HepG2 (cell line): ENCODE measurements around the gene CTRB2. TPM values are rescaled to one million over a fixed set of nuclear protein-coding genes. Genes with fewer than 3 reads are reported as not detected.

ENCODE experiments used
- ATM ChIP-seq: fragments of 450-650 bp; IDR thresholded peaks from 2 replicates; pipeline ENCODE4 v1.7.1; 2017; ENCODE audit warnings: mild to moderate bottlenecking, borderline replicate concordance
- BATF2 ChIP-seq: sonication (generic); formaldehyde crosslinking; IDR thresholded peaks from 2 replicates; pipeline ENCODE4 v1.8.0; 2022; ENCODE audit warnings: mild to moderate bottlenecking, missing genetic modification reagents, moderate library complexity
- E2F1 ChIP-seq: sonication (generic); formaldehyde crosslinking; IDR thresholded peaks from 2 replicates; pipeline ENCODE4 v1.5.0; 2020; ENCODE audit warnings: missing genetic modification reagents
- EEA1 ChIP-seq: sonication (generic); formaldehyde crosslinking; IDR thresholded peaks from 2 replicates; pipeline ENCODE4 v1.5.1; 2020; ENCODE audit warnings: mild to moderate bottlenecking, missing genetic modification reagents, borderline replicate concordance
- HDAC2 ChIP-seq: sonication (generic); formaldehyde crosslinking; IDR thresholded peaks from 2 replicates; pipeline ENCODE4 v1.4.0; 2020; ENCODE audit warnings: missing genetic modification reagents
- HIC2 ChIP-seq: sonication (generic); formaldehyde crosslinking; IDR thresholded peaks from 2 replicates; pipeline ENCODE4 v1.9.0; 2022; ENCODE audit warnings: low read depth, missing genetic modification reagents
- HMG20B ChIP-seq: conservative IDR thresholded peaks from 2 replicates; pipeline ENCODE4 v1.6.1; 2016; ENCODE audit warnings: missing genetic modification reagents, missing compliant biosample characterization
- HMGA1 ChIP-seq: sonication (generic); formaldehyde crosslinking; conservative IDR thresholded peaks from 2 replicates; pipeline ENCODE4 v1.4.0; 2020; ENCODE audit warnings: missing genetic modification reagents
- MTA1 ChIP-seq: sonication (generic); formaldehyde crosslinking; IDR thresholded peaks from 2 replicates; pipeline ENCODE4 v1.4.0; 2020; ENCODE audit warnings: missing genetic modification reagents, mild to moderate bottlenecking, borderline replicate concordance
- NR1H2 ChIP-seq: sonication (generic); formaldehyde crosslinking; IDR thresholded peaks from 2 replicates; pipeline ENCODE4 v1.8.1; 2022; ENCODE audit warnings: low read depth, missing genetic modification reagents, borderline replicate concordance
- RBM39 ChIP-seq: fragments of 200-400 bp; formaldehyde crosslinking; IDR thresholded peaks from one replicate; pipeline ENCODE4 v1.6.1; 2018; ENCODE audit warnings: antibody characterized with exemption, mild to moderate bottlenecking, low read depth, low read length; ENCODE audit not compliant: poor library complexity, severe bottlenecking
- RNF2 ChIP-seq: fragments of 450-650 bp; conservative IDR thresholded peaks from 2 replicates; pipeline ENCODE4 v1.6.1; 2016; ENCODE audit warnings: low read depth
- SNAPC5 ChIP-seq: sonication (generic); formaldehyde crosslinking; IDR thresholded peaks from 2 replicates; pipeline ENCODE4 v1.8.1; 2023; ENCODE audit warnings: mild to moderate bottlenecking, missing genetic modification reagents, borderline replicate concordance
- SPEN ChIP-seq: sonication (generic); formaldehyde crosslinking; IDR thresholded peaks from 2 replicates; pipeline ENCODE4 v1.5.1; 2020; ENCODE audit warnings: low read depth, mild to moderate bottlenecking, missing genetic modification reagents
- SSRP1 ChIP-seq: IDR thresholded peaks from 2 replicates; pipeline ENCODE4 v1.6.1; 2016; ENCODE audit warnings: control low read depth
- TEAD3 ChIP-seq: optimal IDR thresholded peaks from 2 replicates; pipeline ENCODE3; 2016; ENCODE audit warnings: borderline replicate concordance
- ZBTB38 ChIP-seq: sonication (generic); formaldehyde crosslinking; IDR thresholded peaks from 2 replicates; pipeline ENCODE4 v1.5.1; 2020; ENCODE audit warnings: mild to moderate bottlenecking, missing genetic modification reagents
- ZNF274 ChIP-seq: sonication (generic); formaldehyde crosslinking; IDR thresholded peaks from 2 replicates; pipeline ENCODE4 v1.5.1; 2020; ENCODE audit warnings: mild to moderate bottlenecking, missing genetic modification reagents
- ZNF556 ChIP-seq: sonication (generic); formaldehyde crosslinking; IDR thresholded peaks from 2 replicates; pipeline ENCODE4 v1.4.0; 2020; ENCODE audit warnings: mild to moderate bottlenecking, missing genetic modification reagents, borderline replicate concordance
- ZNF572 ChIP-seq: sonication (generic); formaldehyde crosslinking; IDR thresholded peaks from 2 replicates; pipeline ENCODE4 v1.5.1; 2020; ENCODE audit warnings: mild to moderate bottlenecking, missing genetic modification reagents
- ZNF703 ChIP-seq: sonication (generic); formaldehyde crosslinking; IDR thresholded peaks from 2 replicates; pipeline ENCODE4 v1.5.1; 2020; ENCODE audit warnings: missing genetic modification reagents, mild to moderate bottlenecking, moderate library complexity, borderline replicate concordance
- ZNF761 ChIP-seq: sonication (generic); formaldehyde crosslinking; conservative IDR thresholded peaks from 2 replicates; pipeline ENCODE4 v1.4.0; 2020; ENCODE audit warnings: mild to moderate bottlenecking, missing genetic modification reagents
- ZNF766 ChIP-seq: sonication (generic); formaldehyde crosslinking; IDR thresholded peaks from 2 replicates; pipeline ENCODE4 v1.5.0; 2020; ENCODE audit warnings: missing genetic modification reagents, borderline replicate concordance
- ZNF770 ChIP-seq: sonication (generic); formaldehyde crosslinking; IDR thresholded peaks from 2 replicates; pipeline ENCODE4 v1.5.0; 2020; ENCODE audit warnings: mild to moderate bottlenecking, missing genetic modification reagents
- polyA plus RNA-seq, 8 experiments: library from polyadenylated mRNA; depleted of rRNA in 3 of 8; stranded (reverse) in 7 of 8; unstranded in 1 of 8; fragments of >200 nt; fragmentation: Illumina TruSeq in 4 of 8; extraction: Trizol in 4 of 8; gene quantifications; 2 replicates each; pipeline versions ENCODE4 v1.2.1 to v1.2.3, GENCODE V29; 2011 to 2016; ENCODE audit warnings: low read depth in 4 of 8, missing spikeins in 1 of 8, mixed read lengths in 1 of 8; ENCODE audit not compliant: insufficient read depth in 1 of 8
- total RNA-seq, 5 experiments: library from RNA; depleted of rRNA; stranded (reverse); fragments of >200 nt; fragmentation: Illumina TruSeq; extraction: Trizol; gene quantifications; 2 replicates each; pipeline ENCODE4 v1.2.3, GENCODE V29; 2016; ENCODE audit warnings: low read depth in 1 of 5

CTRB2 gene
- total and polyA plus RNA-seq, 2 of the 13 experiments (the other 11 are each of a cell fraction or from before 2014, with no cell fraction given) = 0.13 TPM; not detected in 1

GRCh38 chr16:75248536-75249380, 41.8 kb upstream of the CTRB2 start (continued):
- TF ChIP-seq SNAPC5 (CRISPR knock-in tag) (no peak), SPEN (CRISPR knock-in tag) (peak; percentile 55; the same call in 1 of the 2 replicates), EEA1 (CRISPR knock-in tag) (0 out of 2 replicates have a peak, but pooled peaks have one; percentile 29), RNF2 (no peak), E2F1 (CRISPR knock-in tag) (no peak), ZNF274 (no peak), ZNF761 (0 out of 2 replicates have a peak, but pooled peaks have one; percentile 31), MTA1 (0 out of 2 replicates have a peak, but pooled peaks have one; percentile 30), ZNF556 (CRISPR knock-in tag) (peak; percentile 59; the same call in 1 of the 2 replicates), ZNF572 (CRISPR knock-in tag) (0 out of 2 replicates have a peak, but pooled peaks have one; percentile 37), RBM39 (peak; percentile 46), HIC2 (0 out of 2 replicates have a peak, but pooled peaks have one; percentile 5), ZNF703 (CRISPR knock-in tag) (no peak), HMGA1 (no peak), HDAC2 (CRISPR knock-in tag) (no peak), SSRP1 (peak; percentile 57; the same call in 1 of the 2 replicates), ZNF766 (no peak), ATM (no peak), TEAD3 (no peak), HMG20B (CRISPR knock-in tag) (no peak), NR1H2 (no peak), BATF2 (CRISPR knock-in tag) (no peak), ZNF770 (CRISPR knock-in tag) (no peak), ZBTB38 (CRISPR knock-in tag) (peak; percentile 68; the same call in 1 of the 2 replicates)
